H1 (cell line): ENCODE measurements around the gene LIPT2. TPM values are rescaled to one million over a fixed set of nuclear protein-coding genes. Genes with fewer than 3 reads are reported as not detected.

ENCODE experiments used
- CTCF ChIA-PET: fragments of 300-600 bp; sonication (Branson Sonifier 250); formaldehyde crosslinking; loops from one replicate; lab custom pipeline; 2021; ENCODE audit not compliant: partially characterized antibody; lab: Charles Lee
- POLR2A ChIA-PET: fragments of 300-600 bp; sonication (Branson Sonifier 250); formaldehyde crosslinking; loops from one replicate; lab custom pipeline; 2021; ENCODE audit warnings: inconsistent platforms; ENCODE audit not compliant: partially characterized antibody; lab: Charles Lee
- DNase-seq, 2 experiments: peaks; one replicate each; pipeline versions ENCODE4 v3.0.0 to v3.0.0-alpha.2; 2010 to 2022; ENCODE audit warnings: low spot score in 2 of 2, low read depth in 1 of 2, mixed read lengths in 1 of 2
- FAIRE-seq: peaks from 2 replicates; lab custom pipeline; 2011; peaks lifted over from hg19 to GRCh38; lab: Jason Lieb, UNC
- H2AFZ ChIP-seq: 2 replicates; pipeline ENCODE4 v1.8.1; 2012; ENCODE audit warnings: low read length, inconsistent platforms
- H2AK5ac ChIP-seq: 2 replicates; pipeline ENCODE4 v1.6.1; 2013; ENCODE audit warnings: low read depth, low read length
- H2BK120ac ChIP-seq: replicated peaks from 2 replicates; pipeline ENCODE3; 2013; ENCODE audit warnings: low read depth, low read length, inconsistent platforms
- H2BK12ac ChIP-seq: 2 replicates; pipeline ENCODE4 v1.6.1; 2013; ENCODE audit warnings: low read depth, low read length
- H2BK15ac ChIP-seq: 2 replicates; pipeline ENCODE4 v1.6.1; 2013; ENCODE audit warnings: low read length
- H2BK20ac ChIP-seq: 2 replicates; pipeline ENCODE4 v1.6.1; 2013; ENCODE audit warnings: low read length
- H2BK5ac ChIP-seq: 2 replicates; pipeline ENCODE4 v1.6.1; 2013; ENCODE audit warnings: low read depth, low read length
- H3K14ac ChIP-seq: 2 replicates; pipeline ENCODE4 v1.6.1; 2013; ENCODE audit warnings: inconsistent platforms; ENCODE audit not compliant: insufficient read length
- H3K18ac ChIP-seq: 2 replicates; pipeline ENCODE4 v1.6.1; 2013; ENCODE audit warnings: low read length; ENCODE audit errors: extremely low read depth
- H3K23ac ChIP-seq: 2 replicates; pipeline ENCODE4 v1.6.1; 2013; ENCODE audit warnings: inconsistent platforms; ENCODE audit not compliant: insufficient read length
- H3K23me2 ChIP-seq: 2 replicates; pipeline ENCODE4 v1.6.1; 2013; ENCODE audit warnings: low read depth, low read length
- H3K27ac ChIP-seq: 2 replicates; pipeline ENCODE4 v1.6.1; 2011; ENCODE audit warnings: low read depth, low read length, inconsistent platforms
- H3K27me3 ChIP-seq, 4 experiments: replicated peaks in 1 of 4; 1 replicate in 1 of 4; 2 replicates in 3 of 4; pipeline versions ENCODE4 v1.6.1 to v1.8.1; 2011 to 2013; ENCODE audit warnings: low read length in 3 of 4, mild to moderate bottlenecking in 3 of 4, inconsistent platforms in 2 of 4, mixed read lengths in 2 of 4, moderate library complexity in 1 of 4; ENCODE audit not compliant: control insufficient read depth in 3 of 4, insufficient read depth in 3 of 4; ENCODE audit errors: extremely low read depth in 1 of 4
- H3K36me3 ChIP-seq, 4 experiments: 2 replicates each; pipeline versions ENCODE4 v1.6.1 to v1.8.1; 2011 to 2013; ENCODE audit warnings: mild to moderate bottlenecking in 4 of 4, low read length in 3 of 4, moderate library complexity in 2 of 4, control low read depth in 1 of 4, inconsistent platforms in 1 of 4; ENCODE audit not compliant: insufficient read depth in 4 of 4, control insufficient read depth in 2 of 4
- H3K4ac ChIP-seq: replicated peaks from 2 replicates; pipeline ENCODE3; 2013; ENCODE audit warnings: low read length, low read depth, mixed read lengths, inconsistent platforms; ENCODE audit not compliant: insufficient read length
- H3K4me1 ChIP-seq, 4 experiments: replicated peaks in 1 of 4; 1 replicate in 1 of 4; 2 replicates in 3 of 4; pipeline versions ENCODE4 v1.6.1 to v1.8.1; 2011 to 2013; ENCODE audit warnings: low read length in 3 of 4, inconsistent platforms in 2 of 4, mixed read lengths in 1 of 4; ENCODE audit not compliant: insufficient read depth in 4 of 4, control insufficient read depth in 3 of 4
- H3K4me2 ChIP-seq, 2 experiments: 2 replicates each; pipeline versions ENCODE4 v1.6.1 to v1.8.1; 2011 to 2013; ENCODE audit warnings: low read depth in 2 of 2, low read length in 2 of 2, control low read depth in 1 of 2, inconsistent platforms in 1 of 2, mild to moderate bottlenecking in 1 of 2; ENCODE audit not compliant: insufficient read depth in 1 of 2
- H3K4me3 ChIP-seq, 4 experiments: fragments of 200-600, 300-600 bp in 1 of 4; sonication (generic), shearing (Covaris generic), sonication (Bioruptor Twin) in 1 of 4; 2 replicates each; pipeline versions ENCODE4 v1.5.1 to v1.8.1; 2011 to 2016; ENCODE audit warnings: low read length in 4 of 4, low read depth in 3 of 4, control low read depth in 2 of 4, inconsistent platforms in 2 of 4, mild to moderate bottlenecking in 2 of 4, mixed read lengths in 1 of 4, moderate library complexity in 1 of 4; ENCODE audit not compliant: insufficient read depth in 2 of 4; ENCODE audit errors: extremely low read depth in 1 of 4
- H3K56ac ChIP-seq: replicated peaks from 2 replicates; pipeline ENCODE3; 2013; ENCODE audit warnings: low read depth, mild to moderate bottlenecking, mixed read lengths, low read length, inconsistent platforms; ENCODE audit not compliant: insufficient read length
- H3K79me1 ChIP-seq: 2 replicates; pipeline ENCODE4 v1.6.1; 2013; ENCODE audit warnings: low read depth, low read length, control low read depth
- H3K79me2 ChIP-seq, 2 experiments: 2 replicates each; pipeline versions ENCODE4 v1.6.1 to v1.8.1; 2012 to 2013; ENCODE audit warnings: low read length in 2 of 2, mild to moderate bottlenecking in 2 of 2, inconsistent platforms in 1 of 2; ENCODE audit not compliant: insufficient read depth in 2 of 2, control insufficient read depth in 1 of 2
- H3K9ac ChIP-seq, 4 experiments: replicated peaks in 1 of 4; 1 replicate in 1 of 4; 2 replicates in 3 of 4; pipeline versions ENCODE4 v1.6.1 to v1.8.1; 2011 to 2013; ENCODE audit warnings: low read depth in 3 of 4, low read length in 3 of 4, control low read depth in 2 of 4, mild to moderate bottlenecking in 2 of 4, moderate library complexity in 2 of 4, inconsistent platforms in 1 of 4; ENCODE audit errors: extremely low read depth in 1 of 4
- H3K9me3 ChIP-seq, 2 experiments: 2 replicates each; pipeline versions ENCODE4 v1.6.1 to v1.8.1; 2012 to 2013; ENCODE audit warnings: mild to moderate bottlenecking in 2 of 2, moderate library complexity in 2 of 2, control low read depth in 1 of 2, inconsistent platforms in 1 of 2, low read depth in 1 of 2, low read length in 1 of 2, mixed read lengths in 1 of 2; ENCODE audit not compliant: insufficient read depth in 2 of 2
- H4K20me1 ChIP-seq, 2 experiments: replicated peaks in 1 of 2; 2 replicates each; pipeline versions ENCODE3 to v1.8.1; 2011 to 2013; ENCODE audit warnings: inconsistent platforms in 2 of 2, low read length in 2 of 2, mild to moderate bottlenecking in 1 of 2; ENCODE audit not compliant: insufficient read depth in 2 of 2, control insufficient read depth in 1 of 2
- H4K5ac ChIP-seq: 2 replicates; pipeline ENCODE4 v1.6.1; 2013; ENCODE audit warnings: low read length, low read depth, mixed read lengths, inconsistent platforms; ENCODE audit not compliant: insufficient read length
- H4K8ac ChIP-seq: 2 replicates; pipeline ENCODE4 v1.8.0; 2013; ENCODE audit warnings: mild to moderate bottlenecking, moderate library complexity, low read length, inconsistent platforms; ENCODE audit not compliant: insufficient read depth; ENCODE audit errors: extremely low read depth
- H4K91ac ChIP-seq: replicated peaks from 2 replicates; pipeline ENCODE3; 2013; ENCODE audit warnings: low read length, mixed read lengths, inconsistent platforms; ENCODE audit not compliant: insufficient read length
- BACH1 ChIP-seq: IDR thresholded peaks from 2 replicates; pipeline ENCODE4 v1.6.1; 2012; ENCODE audit warnings: low read length, improper control_type of control experiment
- CBX8 ChIP-seq: fragments of 300-800, 300-1000 bp; sonication (generic); IDR thresholded peaks from 2 replicates; pipeline ENCODE4 v1.7.1; 2016; ENCODE audit warnings: low read depth, low read length, borderline replicate concordance
- EGR1 ChIP-seq: IDR thresholded peaks from 2 replicates; pipeline ENCODE4 v1.6.1; 2011; ENCODE audit warnings: low read depth, low read length, borderline replicate concordance
- FOSL1 ChIP-seq: IDR thresholded peaks from 2 replicates; pipeline ENCODE4 v1.6.1; 2011; ENCODE audit warnings: mild to moderate bottlenecking, low read depth, low read length, moderate library complexity; ENCODE audit not compliant: insufficient read depth
- JUN ChIP-seq: IDR thresholded peaks from 2 replicates; pipeline ENCODE4 v1.6.1; 2011; ENCODE audit warnings: low read depth, mild to moderate bottlenecking, improper control_type of control experiment, low read length
- JUND ChIP-seq: IDR thresholded peaks from 2 replicates; pipeline ENCODE4 v1.6.1; 2011; ENCODE audit warnings: mild to moderate bottlenecking, improper control_type of control experiment, low read length
- TEAD4 ChIP-seq: IDR thresholded peaks from 2 replicates; pipeline ENCODE4 v1.6.1; 2012; ENCODE audit warnings: low read depth, low read length, inconsistent platforms, mixed read lengths
- WGBS, 2 experiments: shearing (Covaris generic) in 1 of 2; methylation state at CpG; one replicate each; pipeline versions ENCODE4 v1.1.6 to v1.1.7; 2013 to 2015; ENCODE audit warnings: low lambda C conversion rate in 2 of 2, mixed read lengths in 2 of 2, inconsistent platforms in 1 of 2, low coverage in 1 of 2, missing lambda C conversion rate in 1 of 2; ENCODE audit not compliant: insufficient replicate concordance in 2 of 2, insufficient coverage in 1 of 2, insufficient read length in 1 of 2; ENCODE audit errors: extremely low coverage in 1 of 2, missing lambda C conversion rate in 1 of 2; 5-methylcytosine and 5-hydroxymethylcytosine counted together
- polyA plus RNA-seq, 7 experiments: library from polyadenylated mRNA; depleted of rRNA in 3 of 7; stranded (reverse) in 5 of 7; unstranded in 2 of 7; fragments of >200 nt in 5 of 7; fragments of 200-250 nt in 2 of 7; gene quantifications; 1 replicate in 5 of 7; 2 replicates in 1 of 7; 4 replicates in 1 of 7; pipeline versions ENCODE4 v1.2.1 to v1.2.3, GENCODE V29; 2011 to 2013; ENCODE audit warnings: missing spikeins in 2 of 7, mixed read lengths in 2 of 7
- total RNA-seq: library from RNA; stranded (reverse); fragmentation: NEBNext Ultra II Directional; extraction: Animal tissue kit (Norgen Biotek cat#: 25700); gene quantifications from 2 replicates; pipeline ENCODE4 v1.2.1, GENCODE V29; 2021
- TF ChIP-seq, protein P1 (sequence below): IDR thresholded peaks from 2 replicates; pipeline ENCODE4 v1.6.1; 2012; ENCODE audit warnings: inconsistent platforms

The LIPT2 gene
- total and polyA plus RNA-seq, 2 of the 8 experiments (the other 6 are each of a cell fraction or from before 2014, with no cell fraction given): 6.4 to 16.7 TPM

DNA sequence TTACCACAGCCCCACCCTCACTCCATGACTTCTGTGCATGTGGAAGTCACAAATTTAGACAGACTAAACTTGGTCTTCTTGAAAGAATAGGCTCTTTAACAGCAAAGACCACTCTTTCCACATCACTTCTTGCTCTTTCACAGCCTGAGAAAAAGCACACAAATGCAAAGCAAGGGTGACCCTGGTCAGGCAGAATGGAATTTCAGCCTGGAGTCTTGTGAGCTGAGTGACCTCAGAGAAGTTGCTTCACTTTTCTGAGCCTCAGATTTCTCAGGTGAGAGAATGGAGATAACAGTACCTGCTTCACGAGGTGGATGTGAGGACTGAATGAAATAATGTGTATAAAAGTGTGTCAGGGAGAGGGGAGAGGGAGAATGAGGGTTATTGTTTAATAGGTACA, 26.8 kb upstream of the LIPT2 start:
- H2AFZ ChIP-seq: peak overlapping the region; percentile 66; the same call in 1 of the 2 replicates
- no peaks in the 10 kb centered on the region for H3K9me3 ChIP-seq
- no peak overlapping the region for H2AK5ac ChIP-seq
- no peak overlapping the region for H3K4me2 ChIP-seq
- H3K27me3 ChIP-seq: no peaks in the 10 kb centered on the region
- no peak overlapping the region for H4K91ac ChIP-seq
- H3K79me1 ChIP-seq: no peaks in the 10 kb centered on the region
- peaks cover 2% of the 10 kb centered on the region; the same call in 1 of the 2 replicates for H3K23me2 ChIP-seq
- CTCF ChIA-PET: interaction anchor here (1.0 kb wide), 1 partner anchor 18 kb away, joined by 4 read pairs; no protein-coding TSS in a partner anchor
- no peak overlapping the region for H3K27ac ChIP-seq
- no peak overlapping the region for H2BK20ac ChIP-seq
- no peaks in the 10 kb centered on the region for H3K36me3 ChIP-seq
- no peak overlapping the region for H3K56ac ChIP-seq
- no peak overlapping the region for H3K14ac ChIP-seq
- POLR2A ChIA-PET: interaction anchor here (2.9 kb wide), 1 partner anchor 27 kb away, joined by 9 read pairs; the partner anchor contains the start of gene LIPT2
- H4K8ac ChIP-seq: no peak overlapping the region
- H3K79me2 ChIP-seq: no peaks in the 10 kb centered on the region
- H3K23ac ChIP-seq: no peak overlapping the region
- 67% methylated on average over 1 of the region's 1 CpG; no CpG with 5 or more reads in 1 of the 2 experiments for WGBS, 2 experiments
- FAIRE-seq (no peak), DNase-seq (no peak)
- H3K18ac ChIP-seq: no peak overlapping the region
- H3K4me3 ChIP-seq: no peak overlapping the region
- no peak overlapping the region for H2BK15ac ChIP-seq
- H3K4me1 ChIP-seq: no peaks in the 10 kb centered on the region
- no peak overlapping the region for H3K4ac ChIP-seq
- H2BK12ac ChIP-seq: no peak overlapping the region
- no peaks in the 10 kb centered on the region for H4K20me1 ChIP-seq
- H2BK5ac ChIP-seq: no peak overlapping the region
- no peak overlapping the region for H2BK120ac ChIP-seq
- H4K5ac ChIP-seq: no peak overlapping the region
- no peak overlapping the region for H3K9ac ChIP-seq
- no peak for TF ChIP-seq BACH1
- no peak for TF ChIP-seq JUN
- TF ChIP-seq, protein P1, sequence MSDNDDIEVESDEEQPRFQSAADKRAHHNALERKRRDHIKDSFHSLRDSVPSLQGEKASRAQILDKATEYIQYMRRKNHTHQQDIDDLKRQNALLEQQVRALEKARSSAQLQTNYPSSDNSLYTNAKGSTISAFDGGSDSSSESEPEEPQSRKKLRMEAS: no peak
- TF ChIP-seq EGR1: no peak
- no peak for TF ChIP-seq CBX8
- no peak for TF ChIP-seq TEAD4
- TF ChIP-seq JUND: no peak
- no peak for TF ChIP-seq FOSL1
